ENCODE data around the gene LCP2.

The LCP2 gene

DNA sequence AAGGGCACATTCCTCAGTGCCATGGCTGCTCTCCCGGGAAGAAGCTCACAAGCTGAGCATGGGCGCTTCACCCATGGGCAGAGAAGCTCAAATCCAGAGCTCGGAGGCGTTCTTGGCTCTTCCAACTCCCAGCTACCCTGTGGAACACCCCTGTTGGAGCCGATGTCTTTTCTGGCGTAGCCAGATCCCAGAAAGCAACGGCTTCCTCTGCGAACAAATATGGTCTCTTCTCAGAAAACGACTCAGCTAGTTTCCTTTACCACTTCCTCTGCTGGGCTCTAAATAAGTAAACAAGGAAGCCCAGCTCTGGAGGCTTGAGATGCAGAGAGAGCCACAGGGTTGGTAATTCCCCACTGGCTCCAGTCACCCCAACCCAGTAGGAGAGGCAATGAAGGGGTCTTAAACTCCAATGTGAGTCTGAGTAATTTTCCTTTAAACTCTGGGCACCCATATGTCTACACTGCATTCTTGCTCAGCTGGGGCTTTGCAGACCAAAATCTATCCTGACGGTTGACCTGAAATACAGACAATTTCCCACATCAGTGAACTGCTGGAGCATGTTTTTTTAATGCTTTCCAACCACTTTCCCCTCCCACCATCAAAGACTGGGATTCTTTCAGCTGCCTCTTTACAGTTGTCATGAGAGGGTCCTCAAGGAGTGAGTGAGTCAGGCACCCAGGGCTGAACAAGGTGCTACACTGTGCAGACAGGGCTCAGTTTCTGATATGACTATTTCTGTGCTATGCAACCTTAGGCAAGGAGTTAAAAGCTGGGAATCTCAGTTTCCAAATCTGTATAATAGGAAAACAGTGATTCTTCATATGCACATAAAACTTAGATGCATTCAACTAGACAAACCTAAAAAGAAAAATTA is at the start of gene LCP2:
LCP2 (minus strand) TSS at position 189 of the 874 bp plus-strand sequence; CDS start at position 23, 166 bp downstream.
- DNase-seq = peak in 1 of 2 experiments; percentile 55

DNA sequence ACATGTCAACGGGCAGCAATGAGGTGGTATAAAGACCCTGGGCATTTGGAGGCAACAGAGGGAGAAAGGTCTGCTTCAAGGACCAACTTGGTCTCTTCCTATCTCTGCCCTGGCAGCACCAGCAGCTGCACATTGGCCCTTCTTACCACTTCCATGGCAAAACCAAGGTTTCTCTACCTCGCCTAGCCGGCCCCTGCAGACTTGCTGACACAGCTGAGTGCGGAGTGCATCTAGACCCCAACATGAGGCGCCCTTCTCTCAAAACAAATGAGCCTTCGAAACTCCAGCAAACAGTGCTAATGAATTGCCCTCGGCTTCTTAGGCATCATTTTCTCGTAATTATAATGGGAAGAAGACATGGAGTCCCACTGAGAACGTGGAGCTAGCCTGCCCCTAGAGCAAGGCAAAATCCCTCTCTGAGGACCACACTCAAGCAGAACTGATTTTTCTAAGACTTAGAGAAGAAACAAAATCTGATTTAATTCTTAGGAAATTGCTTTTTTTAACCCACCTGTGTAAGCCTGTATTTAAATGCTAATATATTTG is 49.5 kb upstream of the LCP2 start:
- DNase-seq = no peak

DNA sequence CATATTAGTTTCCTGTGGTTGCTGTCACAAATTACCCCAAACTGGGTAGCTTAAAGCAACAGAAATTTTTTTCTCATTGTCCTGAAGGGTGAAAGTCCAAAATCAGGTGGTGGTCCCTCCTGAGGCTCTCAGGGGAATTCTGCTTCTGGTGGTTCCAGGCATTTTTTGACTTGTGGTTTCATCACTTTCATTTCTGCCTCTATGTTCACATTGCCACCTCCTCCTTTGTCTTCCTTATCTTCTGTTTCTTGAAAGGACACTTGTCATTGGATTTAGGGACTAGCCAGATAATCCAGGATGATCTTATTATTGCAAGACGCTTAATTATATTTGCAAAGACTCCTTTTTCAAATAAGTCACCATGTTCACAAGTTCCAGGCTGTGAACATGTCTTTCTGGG is 48.4 kb upstream of the LCP2 start:
- DNase-seq = no peak

DNA sequence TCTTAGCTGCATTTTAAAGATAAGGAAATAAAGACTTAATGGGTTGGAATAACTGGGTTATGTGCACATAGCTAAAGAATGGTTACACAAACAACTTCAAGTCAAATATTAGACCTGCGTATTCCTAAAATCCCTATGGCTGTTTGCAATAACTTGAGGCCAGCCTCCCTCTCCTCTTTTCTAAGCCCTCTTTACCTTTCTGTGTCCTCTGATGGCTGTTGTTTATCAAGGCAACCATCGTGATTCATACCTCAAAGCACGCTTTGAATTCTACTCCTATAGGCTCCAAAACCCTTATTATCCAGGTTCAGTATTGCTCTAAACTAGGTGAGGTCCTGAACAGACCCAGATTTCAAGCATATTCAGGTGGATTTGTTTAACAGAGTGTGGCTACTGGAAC is 45.6 kb upstream of the LCP2 start:
- no peak for DNase-seq

DNA sequence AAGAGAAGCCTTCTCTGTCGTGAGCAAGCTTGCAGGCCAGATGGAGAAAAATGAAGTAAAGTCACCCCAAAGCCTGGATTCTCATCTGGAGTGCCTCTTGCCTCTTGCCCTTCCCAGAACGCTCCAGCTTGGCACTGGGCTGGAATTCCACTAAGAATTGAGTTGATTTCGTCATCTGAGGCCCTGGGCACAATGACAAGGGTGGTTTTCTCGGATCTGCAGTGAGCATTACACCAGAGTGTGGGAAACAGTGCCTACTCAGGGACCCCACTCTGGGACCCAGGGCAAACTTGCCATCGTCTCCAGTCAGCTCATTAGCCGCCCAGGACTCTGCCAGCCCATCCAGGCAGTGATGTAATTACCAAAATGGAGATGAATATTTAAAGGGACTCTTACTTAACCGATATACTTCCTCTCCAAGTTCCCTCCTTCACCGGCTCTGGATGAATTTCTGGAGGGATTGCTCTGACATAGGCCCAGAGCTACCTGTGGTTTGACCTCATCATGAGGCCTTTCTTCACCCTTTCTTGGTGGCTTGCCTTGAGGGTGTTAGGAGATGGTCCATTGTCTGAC is 44.7 kb upstream of the LCP2 start:
- no peak for DNase-seq

DNA sequence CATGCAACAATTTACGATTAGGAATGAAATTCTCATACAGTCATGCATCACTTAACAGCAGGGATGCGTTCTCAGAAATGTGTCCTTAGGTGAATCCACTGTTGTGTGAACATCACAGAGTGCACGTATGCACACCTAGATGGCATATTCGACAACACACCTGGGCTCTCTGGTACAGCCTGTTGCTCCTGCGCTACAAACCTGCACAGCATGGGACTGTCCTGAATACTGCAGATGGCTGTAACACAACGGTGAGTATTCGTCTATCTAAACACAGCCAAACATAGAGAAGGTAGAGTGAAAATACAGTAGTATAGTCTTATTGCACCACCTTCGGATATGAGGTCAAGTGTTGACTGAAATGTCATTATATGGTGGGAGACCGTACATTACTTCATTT is 44.0 kb upstream of the LCP2 start:
- DNase-seq = no peak

DNA sequence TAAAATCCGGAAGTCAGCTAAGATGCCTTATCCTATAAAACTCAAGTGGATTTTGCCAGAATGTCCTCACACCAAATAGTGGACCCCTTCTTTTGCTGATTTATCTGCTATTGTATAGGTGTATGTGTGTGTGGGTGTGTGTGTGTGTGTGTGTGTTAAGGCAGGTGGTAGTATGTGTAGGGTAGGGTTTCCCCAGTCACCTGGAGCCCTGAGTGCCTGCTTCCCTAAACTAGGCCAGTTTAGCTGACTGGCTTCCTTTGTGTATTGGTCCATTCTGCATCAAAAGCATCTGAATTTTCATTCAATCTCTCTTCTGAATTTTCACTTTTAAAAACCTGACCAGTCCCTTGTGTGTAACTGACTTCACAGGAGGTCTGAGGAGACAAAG is 42.2 kb upstream of the LCP2 start:
- no peak for DNase-seq

DNA sequence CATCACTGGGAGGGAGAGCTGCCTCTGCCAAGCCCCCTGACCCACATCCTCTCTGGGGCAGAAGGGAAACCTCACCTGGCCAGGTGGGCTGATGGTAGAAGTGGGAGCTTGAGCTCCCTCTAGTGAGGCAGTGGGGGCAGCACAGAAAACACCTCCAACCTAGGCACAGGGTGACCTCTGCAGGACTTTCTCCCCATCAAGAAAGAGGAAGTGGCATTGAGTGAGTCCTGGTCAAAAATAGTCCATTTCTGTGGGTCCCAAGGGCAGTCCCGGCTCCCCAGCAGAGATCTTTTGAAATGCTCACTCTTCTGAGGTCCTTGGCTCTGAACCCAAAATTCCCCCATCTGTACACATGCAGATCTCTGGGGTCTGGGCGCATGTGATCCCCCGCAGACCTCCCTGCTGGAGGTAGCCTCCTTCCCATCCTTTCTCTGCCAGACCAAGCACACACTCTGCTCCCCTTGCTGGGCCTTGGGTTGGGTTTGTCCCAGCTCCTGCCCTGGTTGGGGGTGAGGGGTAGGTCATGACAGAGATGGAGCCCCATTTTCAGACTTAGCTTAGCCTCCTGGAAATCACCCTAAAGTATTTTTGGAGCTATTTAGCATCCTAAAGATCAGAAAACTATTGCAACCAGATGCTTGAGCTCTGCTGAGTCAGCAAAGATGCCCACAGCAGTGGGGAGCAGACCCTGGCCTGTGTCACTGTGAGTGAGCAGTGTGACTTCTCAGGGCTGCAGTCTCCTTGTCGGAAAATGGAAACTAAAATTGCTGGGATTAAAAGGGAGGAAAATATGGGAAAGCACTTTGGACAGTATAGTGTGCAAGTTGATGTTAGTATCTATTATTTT is 41.6 kb upstream of the LCP2 start:
- peak; percentile 54 to 72 for DNase-seq

DNA sequence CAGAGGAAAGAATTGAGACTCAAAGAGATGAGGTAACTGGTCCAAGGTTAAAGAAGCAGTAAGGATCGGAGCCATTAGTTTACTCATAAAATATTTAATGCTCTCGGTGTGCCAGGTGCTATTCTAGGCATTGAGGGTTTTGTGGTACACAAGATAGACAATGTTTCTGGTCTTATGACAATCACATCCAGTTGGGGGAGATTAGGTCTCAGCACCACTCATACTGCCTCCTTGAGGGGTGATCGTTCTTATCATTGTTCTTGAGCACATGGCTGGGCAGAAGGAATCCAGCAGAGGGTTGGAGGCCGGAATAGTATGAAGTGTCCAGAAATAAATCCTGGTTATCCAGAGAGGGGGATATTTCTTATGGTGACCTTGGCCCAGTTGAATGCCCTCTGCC is 40.7 kb upstream of the LCP2 start:
- DNase-seq = no peak

DNA sequence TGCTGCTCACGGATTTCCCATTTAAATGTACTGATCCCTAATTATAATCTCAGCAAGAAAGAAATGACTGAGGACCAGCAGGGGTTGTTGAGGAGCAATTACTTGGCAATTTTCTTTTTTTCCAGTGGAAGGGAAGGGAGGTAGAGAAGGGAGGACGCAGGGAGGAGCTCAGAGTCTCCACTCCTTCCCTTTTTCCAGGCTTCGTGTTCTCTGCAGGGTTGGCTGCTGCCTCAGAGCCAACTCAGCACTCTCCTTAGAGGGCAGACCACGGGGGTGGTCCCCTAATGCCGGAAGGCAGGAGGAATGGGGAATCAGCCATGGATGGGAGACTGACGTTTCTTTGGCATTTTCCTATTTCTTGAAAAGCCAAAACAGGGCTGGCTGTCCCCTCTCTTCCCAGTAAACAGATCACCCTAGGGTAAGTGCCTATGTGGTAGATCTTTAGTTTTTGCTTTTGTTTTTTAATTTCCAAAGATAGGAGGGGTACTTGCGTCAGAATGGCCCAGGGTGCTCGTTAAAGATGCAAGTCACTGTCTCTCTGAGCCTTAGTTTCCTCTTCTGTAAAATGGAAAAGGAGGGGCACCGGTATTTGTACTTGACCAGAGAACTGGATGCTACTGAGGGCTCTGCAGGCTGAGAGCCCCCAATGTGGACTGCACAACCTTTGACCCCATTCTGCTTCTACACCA is 39.6 kb upstream of the LCP2 start:
- no peak for DNase-seq

DNA sequence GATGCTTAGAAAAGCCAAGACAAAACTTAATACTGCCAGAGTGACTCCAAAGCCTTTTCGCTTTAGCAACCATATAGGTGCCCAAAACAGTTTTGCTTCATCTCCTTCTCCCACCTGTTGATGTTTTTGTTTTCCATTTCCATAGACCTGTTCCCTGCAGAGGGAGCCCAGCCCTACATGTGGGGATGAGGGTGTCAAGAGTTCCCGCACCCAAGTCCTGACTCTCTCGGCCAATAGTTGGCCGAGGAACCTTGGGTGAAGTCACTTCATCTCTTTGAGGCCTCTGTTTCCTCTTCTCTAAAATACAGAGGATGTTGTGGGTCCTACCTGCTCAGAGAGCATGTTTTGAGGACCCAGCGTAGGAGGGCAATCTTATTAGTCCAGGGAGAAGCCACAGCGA is 38.5 kb upstream of the LCP2 start:
- no peak for DNase-seq

DNA sequence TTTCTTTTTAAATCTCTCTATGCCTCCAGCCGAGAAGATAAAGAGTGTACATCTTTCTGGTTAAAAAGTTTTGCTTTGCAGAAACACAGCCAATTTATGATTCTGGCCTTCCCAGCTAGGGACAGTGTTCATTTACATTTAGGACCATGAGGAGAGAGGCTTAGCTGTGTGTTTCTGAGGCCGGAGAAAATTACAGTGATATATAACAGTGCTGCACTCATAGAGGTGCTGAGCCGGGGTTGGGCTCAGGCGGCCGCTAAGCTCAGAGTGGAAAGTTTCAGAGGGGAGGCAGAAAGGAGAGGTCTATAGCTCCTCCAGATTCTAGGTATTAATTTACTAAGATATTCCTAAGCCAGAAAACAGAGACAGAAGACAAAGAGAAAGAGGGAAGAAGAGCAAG is 37.0 kb upstream of the LCP2 start:
- DNase-seq = peak; percentile 31 to 56

DNA sequence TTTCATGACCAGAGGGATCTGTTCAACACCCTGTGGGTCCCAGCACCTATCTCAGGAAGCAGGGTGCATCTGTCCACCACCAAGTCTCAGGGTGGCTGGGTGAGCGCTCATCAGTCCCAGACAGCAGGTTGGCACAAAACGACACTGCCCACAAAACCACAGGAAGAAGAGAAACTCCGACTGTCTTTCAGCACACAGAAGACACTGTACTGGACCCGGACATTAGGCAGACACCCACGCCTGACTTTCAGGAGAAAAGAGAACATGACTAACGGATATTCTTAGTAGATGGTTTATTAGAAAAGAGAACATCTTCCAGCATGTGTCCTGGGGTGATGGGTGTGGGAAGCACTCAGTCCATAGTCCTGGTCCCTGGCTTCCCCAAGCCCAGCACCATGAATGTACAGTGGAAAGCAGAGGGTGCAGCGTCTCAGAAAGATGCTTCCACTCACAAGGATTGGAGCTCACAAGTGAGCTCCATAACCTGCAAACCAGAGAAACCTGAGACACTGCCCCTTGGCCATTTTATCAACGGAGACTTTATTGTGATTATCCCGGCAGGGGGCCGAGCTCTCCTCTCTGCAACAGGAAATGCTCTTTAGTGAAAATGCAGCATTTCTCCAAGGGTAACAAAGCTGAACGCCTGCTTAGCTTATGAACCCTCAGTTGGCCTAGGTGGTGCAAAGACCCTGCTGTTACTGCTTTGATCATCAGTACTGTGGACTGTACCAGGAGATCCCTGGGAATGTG is 35.8 kb upstream of the LCP2 start:
- DNase-seq = peak; percentile 46 to 78

DNA sequence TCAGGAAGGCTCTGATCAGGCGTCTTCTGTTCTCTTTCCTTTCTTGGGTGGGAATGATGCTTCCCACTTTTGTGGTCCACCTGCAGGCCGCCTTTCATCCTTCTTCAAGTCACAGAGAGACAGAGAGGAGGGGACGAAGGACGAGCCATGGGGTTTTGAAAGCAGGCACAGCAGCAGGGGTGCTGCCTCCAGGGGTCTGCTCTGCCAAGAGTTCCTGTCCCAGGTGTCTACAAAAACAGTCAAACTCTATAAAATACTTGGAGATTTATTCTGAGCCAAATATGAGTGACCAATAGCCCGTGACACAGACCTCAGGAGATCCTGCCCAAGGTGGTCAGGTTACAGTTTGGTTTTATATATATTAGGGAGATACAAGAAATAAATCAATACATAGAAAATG is 34.5 kb upstream of the LCP2 start:
- DNase-seq = no peak

DNA sequence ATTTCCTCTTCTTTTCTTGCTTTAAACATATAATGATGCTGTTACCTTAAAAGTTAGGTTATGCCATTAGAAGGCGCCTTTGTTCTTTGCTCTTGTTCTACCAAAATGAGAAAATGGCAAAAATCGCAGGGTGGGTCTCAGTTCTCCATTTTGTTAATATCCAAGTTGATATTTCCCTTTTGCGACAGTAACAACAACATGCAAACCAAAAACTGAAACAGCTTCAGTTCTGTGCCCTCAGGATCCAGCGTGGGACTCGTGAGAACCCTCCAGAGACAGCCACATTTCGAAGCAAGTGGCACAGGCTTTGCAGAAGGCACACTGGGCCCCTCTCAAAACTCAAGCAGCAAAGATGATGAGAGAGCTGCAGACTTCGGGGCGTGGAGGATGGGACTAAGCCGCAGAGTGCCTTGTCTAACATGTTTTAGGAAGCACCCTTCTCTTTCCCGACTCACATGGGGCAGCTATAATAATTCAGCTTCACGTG is 33.0 kb upstream of the LCP2 start:
- peak in 1 of 2 experiments; percentile 26 for DNase-seq

DNA sequence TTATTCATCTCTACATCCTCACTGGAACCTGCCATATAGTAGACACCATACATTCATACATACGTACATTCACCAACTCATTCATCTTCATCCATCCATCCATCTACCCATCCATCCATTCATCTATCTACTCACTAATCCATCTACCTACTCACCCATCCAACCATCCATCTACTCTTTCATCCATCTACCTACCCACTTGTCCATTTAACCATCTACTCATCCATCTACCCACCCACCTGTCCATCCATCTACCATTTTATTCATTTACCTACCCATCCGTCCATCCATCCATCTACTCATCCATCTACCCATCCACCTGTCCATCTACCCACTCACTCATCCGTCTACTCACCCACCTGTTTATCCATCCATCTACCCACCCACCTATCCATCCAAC is 31.9 kb upstream of the LCP2 start:
- no peak for DNase-seq

DNA sequence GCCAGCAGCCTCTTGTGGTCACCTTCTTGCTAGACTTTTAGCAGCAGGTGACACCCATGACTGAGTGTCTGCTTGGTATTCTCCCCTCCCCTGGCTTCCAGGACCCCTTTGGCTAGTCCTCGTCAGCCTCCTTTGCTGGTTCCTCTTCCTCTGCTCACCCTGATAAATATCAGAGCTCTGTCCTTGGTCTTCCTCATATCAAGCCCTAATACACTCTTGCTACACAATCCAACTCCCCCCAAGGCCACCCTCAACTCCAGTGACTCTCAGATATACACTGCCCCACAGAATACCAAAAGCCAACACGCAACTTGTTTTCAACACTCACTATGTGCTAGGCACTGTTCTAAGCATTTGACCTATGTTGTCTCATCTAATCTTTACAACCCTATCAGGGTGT is 30.3 kb upstream of the LCP2 start:
- no peak for DNase-seq

DNA sequence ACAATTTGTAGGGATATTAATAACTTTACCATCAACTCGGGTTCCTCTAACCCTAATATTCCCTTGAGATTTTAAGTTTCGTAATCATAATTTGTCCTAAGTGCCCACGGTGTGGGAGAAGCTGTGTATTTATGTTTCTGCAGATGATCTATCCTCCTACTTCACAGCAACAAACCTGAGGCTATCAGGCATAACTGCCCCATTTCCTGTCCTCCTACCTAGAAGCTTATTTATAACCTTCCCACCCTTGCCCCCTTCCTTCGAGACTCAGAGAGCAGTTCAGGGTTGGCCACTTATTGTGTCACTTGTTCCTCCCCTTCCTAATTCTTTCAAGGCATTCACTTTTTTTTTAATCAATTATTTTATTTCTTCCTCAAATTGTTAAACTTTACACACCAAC is 29.6 kb upstream of the LCP2 start:
- DNase-seq = no peak

DNA sequence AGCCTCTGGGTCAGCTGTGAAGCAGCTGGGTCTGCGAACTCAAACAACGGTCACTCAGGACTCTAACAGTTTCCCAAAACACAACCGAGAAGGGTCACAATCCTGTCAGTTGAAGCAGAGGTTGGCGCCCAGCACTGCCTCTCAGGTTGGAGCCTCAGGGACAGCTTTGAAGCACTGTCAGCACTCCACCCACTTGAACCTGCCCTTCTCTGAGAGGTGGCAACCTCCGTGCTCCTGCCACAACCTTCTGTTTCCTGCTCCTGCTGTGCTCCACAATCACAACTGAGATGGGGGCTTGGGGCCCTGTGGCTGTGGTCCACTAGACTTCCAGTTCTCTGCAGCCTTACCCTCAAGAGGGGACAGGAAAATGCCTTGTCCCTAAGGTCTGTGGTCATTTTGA is 21.7 kb upstream of the LCP2 start:
- DNase-seq = no peak

DNA sequence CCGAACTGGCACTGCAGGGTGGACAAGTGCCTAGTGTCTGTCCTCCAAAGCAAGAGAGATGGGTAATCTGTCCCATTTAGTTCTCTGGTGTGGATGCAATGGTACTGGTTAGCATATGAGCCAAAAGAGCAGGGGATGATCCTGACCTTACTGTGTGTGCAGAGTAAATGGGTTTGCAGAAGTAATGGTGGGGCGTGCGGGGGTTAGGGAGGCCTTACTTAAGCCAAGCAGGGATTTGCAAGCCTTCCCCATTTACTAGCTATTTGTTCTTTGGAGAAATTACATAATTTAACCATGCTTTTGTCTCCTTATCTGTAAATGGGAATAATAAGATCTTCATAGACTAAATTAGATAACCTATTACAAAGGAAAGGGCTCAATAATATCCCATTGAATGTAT is 19.9 kb upstream of the LCP2 start:
- DNase-seq = no peak

DNA sequence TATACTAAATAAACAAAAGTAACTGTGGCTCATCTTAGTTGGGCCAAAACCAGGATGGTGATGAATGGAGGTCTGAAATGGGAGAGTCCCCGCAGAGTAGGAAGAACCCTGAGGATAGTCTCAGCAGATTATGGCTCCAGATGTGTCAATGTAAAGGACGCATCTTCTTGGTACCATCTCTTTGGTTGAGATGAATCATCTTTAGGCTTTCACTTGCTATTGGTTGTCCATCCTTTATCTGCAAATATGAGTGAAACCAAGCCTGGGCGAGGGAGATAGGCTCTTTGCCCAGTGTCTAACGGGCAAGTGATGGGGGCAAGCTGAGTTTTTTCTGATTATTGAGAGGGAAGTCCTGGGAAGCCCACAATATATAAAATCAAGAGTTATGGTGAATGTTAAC is 19.4 kb upstream of the LCP2 start:
- DNase-seq = no peak

DNA sequence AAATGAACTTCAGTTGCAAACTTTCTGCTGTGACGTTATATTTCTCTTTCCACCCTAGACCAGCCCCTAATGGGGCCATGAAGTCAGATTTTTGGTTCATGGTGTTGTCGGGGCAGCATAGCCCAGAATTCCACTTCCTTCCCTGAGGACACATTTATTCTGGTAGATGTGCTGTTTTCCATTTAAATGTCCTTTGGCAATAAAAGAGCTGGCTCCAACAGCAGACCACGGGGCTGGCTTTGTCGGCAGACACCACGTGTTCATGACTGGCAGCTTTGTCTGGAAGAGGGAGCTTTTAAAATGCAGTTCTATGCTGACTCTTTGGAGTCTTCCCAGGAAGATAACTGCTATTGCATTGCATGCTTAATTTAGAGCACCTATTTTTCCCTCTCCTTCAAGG is 17.6 kb upstream of the LCP2 start:
- no peak for DNase-seq
